Osteoblast (primary cell): Measurements from ENCODE around the gene HNRNPCL4. TPM values are rescaled to one million over a fixed set of nuclear protein-coding genes. Genes with fewer than 3 reads are reported as not detected.
"Not testable (repeated sequence)": the region's sequence is repeated elsewhere in the genome, so short reads cannot be mapped to it uniquely, and the experiment has no call there.

Experiments used
- DNase-seq: peaks from one replicate; pipeline ENCODE4 v3.0.0; 2011; ENCODE audit warnings: low spot score, mixed read lengths; ENCODE audit not compliant: insufficient read length; ENCODE audit errors: missing footprints
- H2AFZ ChIP-seq: 2 replicates; pipeline ENCODE4 v1.6.0; 2011; ENCODE audit warnings: mild to moderate bottlenecking, low read length
- H3K27ac ChIP-seq: 2 replicates; pipeline ENCODE4 v1.5.1; 2011; ENCODE audit warnings: mild to moderate bottlenecking, low read depth, low read length, moderate library complexity
- H3K27me3 ChIP-seq: 2 replicates; pipeline ENCODE4 v1.6.0; 2012; ENCODE audit warnings: mild to moderate bottlenecking, control low read depth, inconsistent platforms, low read length, moderate library complexity; ENCODE audit not compliant: insufficient read depth
- H3K36me3 ChIP-seq: 2 replicates; pipeline ENCODE4 v1.5.1; 2011; ENCODE audit warnings: mild to moderate bottlenecking, low read length, control low read depth, moderate library complexity; ENCODE audit not compliant: insufficient read depth
- H3K4me1 ChIP-seq: 2 replicates; pipeline ENCODE4 v1.5.1; 2011; ENCODE audit warnings: mild to moderate bottlenecking, low read length, control low read depth, moderate library complexity; ENCODE audit not compliant: insufficient read depth
- H3K4me2 ChIP-seq: 2 replicates; pipeline ENCODE4 v1.6.0; 2011; ENCODE audit warnings: mild to moderate bottlenecking, low read length; ENCODE audit not compliant: insufficient read depth
- H3K4me3 ChIP-seq: fragments of 200-600 bp; sonication (generic); 3 replicates; pipeline ENCODE4 v1.5.1; 2012; ENCODE audit warnings: mild to moderate bottlenecking, low read length, inconsistent platforms; ENCODE audit not compliant: insufficient read depth
- H3K79me2 ChIP-seq: 2 replicates; pipeline ENCODE4 v1.6.0; 2012; ENCODE audit warnings: mild to moderate bottlenecking, low read length, control low read depth, inconsistent platforms; ENCODE audit not compliant: insufficient read depth
- H3K9me3 ChIP-seq: 2 replicates; pipeline ENCODE4 v1.5.1; 2011; ENCODE audit warnings: low read depth, low read length, control low read depth
- H4K20me1 ChIP-seq: 2 replicates; pipeline ENCODE4 v1.6.0; 2012; ENCODE audit warnings: mild to moderate bottlenecking, low read length, control low read depth; ENCODE audit not compliant: insufficient read depth
- total RNA-seq: library from RNA; depleted of rRNA; stranded (reverse); fragments of >200 nt; gene quantifications from 2 replicates; pipeline ENCODE4 v1.2.3, GENCODE V29; 2012

HNRNPCL4 gene
- total RNA-seq = not detected in 2 replicates

DNA sequence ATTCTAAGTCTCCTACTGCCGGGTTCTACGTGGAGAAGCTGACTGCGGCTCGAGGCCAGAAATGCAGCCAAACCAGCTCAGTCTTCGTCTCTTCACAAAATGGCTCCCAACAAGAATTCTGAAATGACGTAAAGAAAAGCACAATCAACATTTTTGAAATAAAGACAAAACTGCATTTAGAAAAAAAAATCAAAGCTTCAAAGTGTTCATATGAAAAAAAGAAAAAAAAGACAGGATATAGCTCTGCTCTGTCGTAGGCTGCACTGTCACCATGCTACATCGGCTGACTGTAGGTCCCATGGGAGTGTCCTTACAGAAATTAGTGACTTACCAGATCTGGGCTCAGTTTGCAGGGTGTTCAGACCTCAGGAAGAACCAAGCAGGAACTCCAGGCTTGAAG, at the start of gene HNRNPCL4:
HNRNPCL4 (minus strand) TSS at position 101 of the 400 bp plus-strand sequence. CDS start 164 bp downstream, outside the sequence.
- not testable (repeated sequence) for H3K9me3 ChIP-seq, H3K4me2 ChIP-seq, H4K20me1 ChIP-seq, H3K4me3 ChIP-seq, H3K36me3 ChIP-seq, H3K27me3 ChIP-seq, H2AFZ ChIP-seq, DNase-seq, H3K4me1 ChIP-seq, H3K79me2 ChIP-seq, H3K27ac ChIP-seq

GRCh38 chr1:13208712-13209111, 43.3 kb upstream of the HNRNPCL4 start:
- H2AFZ ChIP-seq, H3K4me2 ChIP-seq, H3K36me3 ChIP-seq, DNase-seq, H3K27ac ChIP-seq, H4K20me1 ChIP-seq, H3K9me3 ChIP-seq, H3K4me3 ChIP-seq, H3K27me3 ChIP-seq, H3K79me2 ChIP-seq, H3K4me1 ChIP-seq: not testable (repeated sequence)

DNA sequence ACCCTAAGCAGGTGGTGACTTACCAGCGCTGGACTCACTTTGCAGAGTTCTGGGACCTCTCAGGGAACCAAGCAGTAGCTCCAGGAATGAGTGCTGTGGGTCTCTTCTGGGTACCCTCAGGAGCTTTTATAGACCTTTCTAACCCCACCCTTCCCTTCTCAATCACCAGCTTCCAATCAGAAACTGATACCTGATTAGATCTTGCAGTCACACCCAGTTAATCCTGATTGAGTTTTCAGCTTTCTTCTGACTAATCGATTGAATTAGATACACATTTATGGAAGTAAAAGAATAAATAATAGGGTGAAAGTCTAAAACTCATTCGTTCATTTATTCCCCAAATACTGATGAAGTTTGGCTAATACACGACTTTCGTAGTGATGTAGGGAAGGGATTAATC, 35.9 kb upstream of the HNRNPCL4 start, which contains the start of gene PRAMEF13:
PRAMEF13 (minus strand) TSS at position 101 of the 400 bp plus-strand sequence. CDS start 1,820 bp downstream, outside the sequence.
- H3K27ac ChIP-seq, H3K4me2 ChIP-seq, H2AFZ ChIP-seq, H3K4me3 ChIP-seq, H4K20me1 ChIP-seq, H3K9me3 ChIP-seq, H3K36me3 ChIP-seq, H3K79me2 ChIP-seq, DNase-seq, H3K4me1 ChIP-seq, H3K27me3 ChIP-seq: not testable (repeated sequence)

GRCh38 chr1:13171548-13171947, 6.1 kb upstream of the HNRNPCL4 start, which contains the start of gene PRAMEF9:
TSS of gene PRAMEF9 (plus strand) at chr1:13171848. CDS start at chr1:13175281, 3,433 bp downstream.
- not testable (repeated sequence) for H3K27ac ChIP-seq, H2AFZ ChIP-seq, H3K27me3 ChIP-seq, H3K79me2 ChIP-seq, H3K9me3 ChIP-seq, H3K4me1 ChIP-seq, H3K4me2 ChIP-seq, H3K36me3 ChIP-seq, DNase-seq, H4K20me1 ChIP-seq, H3K4me3 ChIP-seq

- not testable (repeated sequence) for H3K4me3 ChIP-seq, H3K4me2 ChIP-seq, H4K20me1 ChIP-seq, H3K79me2 ChIP-seq, H3K36me3 ChIP-seq, H3K4me1 ChIP-seq, H3K27ac ChIP-seq, H2AFZ ChIP-seq, H3K27me3 ChIP-seq, H3K9me3 ChIP-seq, DNase-seq
These were observed 9.5 kb downstream of the HNRNPCL4 start, which contains the start of gene PRAMEF26 for GRCh38 chr1:13155909-13156308. TSS of gene PRAMEF26 (minus strand) at chr1:13156009. CDS start at chr1:13153095, 2,914 bp downstream.

GRCh38 chr1:13116754-13117153, 48.7 kb downstream of the HNRNPCL4 start, which contains the start of gene HNRNPCL2:
TSS of gene HNRNPCL2 (minus strand) at chr1:13116854. CDS start at chr1:13116400, 454 bp downstream.
- not testable (repeated sequence) for H3K4me3 ChIP-seq, H3K27me3 ChIP-seq, H3K4me2 ChIP-seq, H3K36me3 ChIP-seq, H2AFZ ChIP-seq, H3K9me3 ChIP-seq, DNase-seq, H3K27ac ChIP-seq, H4K20me1 ChIP-seq, H3K79me2 ChIP-seq, H3K4me1 ChIP-seq

Other genes with a start within 250 kb of the HNRNPCL4 start
- not detected in 2 replicates for gene PRAMEF7, start 249.0 kb downstream of the HNRNPCL4 start, total RNA-seq
- not detected in 2 replicates for gene PRAMEF6, start 218.1 kb downstream of the HNRNPCL4 start, total RNA-seq
- not detected in 2 replicates for gene PRAMEF27, start 109.1 kb downstream of the HNRNPCL4 start, total RNA-seq
- not detected in 2 replicates for gene HNRNPCL3, start 104.9 kb downstream of the HNRNPCL4 start, total RNA-seq
- gene PRAMEF25, start 94.9 kb downstream of the HNRNPCL4 start, total RNA-seq = not detected in 2 replicates
- not detected in 2 replicates for gene HNRNPCL2, start 48.8 kb downstream of the HNRNPCL4 start, total RNA-seq
- gene PRAMEF26, start 9.6 kb downstream of the HNRNPCL4 start, total RNA-seq = not detected in 2 replicates
- not detected in 2 replicates for gene PRAMEF9, start 6.2 kb upstream of the HNRNPCL4 start, total RNA-seq
- gene PRAMEF13, start 35.8 kb upstream of the HNRNPCL4 start, total RNA-seq = not detected in 2 replicates
- gene PRAMEF18, start 60.5 kb upstream of the HNRNPCL4 start, total RNA-seq = not detected in 2 replicates
- gene PRAMEF5, start 88.6 kb upstream of the HNRNPCL4 start, total RNA-seq = not detected in 2 replicates
- under 0.01 TPM in 1 of 2 replicates, not detected in the other for gene PRAMEF8, start 119.5 kb upstream of the HNRNPCL4 start, total RNA-seq
- not detected in 2 replicates for gene PRAMEF33, start 137.9 kb upstream of the HNRNPCL4 start, total RNA-seq
- not detected in 2 replicates for gene PRAMEF15, start 149.9 kb upstream of the HNRNPCL4 start, total RNA-seq
- gene PRAMEF14, start 181.5 kb upstream of the HNRNPCL4 start, total RNA-seq = not detected in 2 replicates
- not detected in 2 replicates for gene PRAMEF19, start 206.3 kb upstream of the HNRNPCL4 start, total RNA-seq
- not detected in 2 replicates for gene PRAMEF17, start 224.0 kb upstream of the HNRNPCL4 start, total RNA-seq
- gene PRAMEF20, start 244.8 kb upstream of the HNRNPCL4 start, total RNA-seq = not detected in 2 replicates